HG03280 (cell line): Measurements from ENCODE around the gene P2RY2.

Source experiments
- ATAC-seq: cut with Tn5 transposase; IDR thresholded peaks from one replicate; pipeline ENCODE4 v1.9.1; 2021; ENCODE audit warnings: mild to moderate bottlenecking, moderate library complexity; ENCODE audit not compliant: unreplicated experiment

Gene P2RY2

DNA sequence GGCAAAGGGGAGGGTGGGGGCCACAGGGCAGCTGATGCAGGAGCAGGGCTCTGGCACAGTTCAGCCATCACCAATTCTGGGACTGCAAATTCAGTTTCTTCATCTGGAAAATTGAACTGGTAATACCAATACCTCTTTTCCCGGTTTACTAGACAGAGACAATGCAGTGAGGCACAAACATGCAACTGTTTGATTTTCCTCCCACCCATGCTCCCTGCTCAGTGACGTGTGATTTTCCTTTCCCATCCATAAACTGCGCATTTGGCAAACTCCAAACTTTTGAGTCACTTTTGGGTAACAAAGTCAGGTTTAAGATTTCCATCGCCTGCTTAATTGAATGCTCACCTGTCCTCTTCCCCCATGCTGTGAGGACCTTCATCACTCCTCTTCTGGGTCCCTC lies 23.2 kb downstream of the P2RY2 start:
- no peak for ATAC-seq

DNA sequence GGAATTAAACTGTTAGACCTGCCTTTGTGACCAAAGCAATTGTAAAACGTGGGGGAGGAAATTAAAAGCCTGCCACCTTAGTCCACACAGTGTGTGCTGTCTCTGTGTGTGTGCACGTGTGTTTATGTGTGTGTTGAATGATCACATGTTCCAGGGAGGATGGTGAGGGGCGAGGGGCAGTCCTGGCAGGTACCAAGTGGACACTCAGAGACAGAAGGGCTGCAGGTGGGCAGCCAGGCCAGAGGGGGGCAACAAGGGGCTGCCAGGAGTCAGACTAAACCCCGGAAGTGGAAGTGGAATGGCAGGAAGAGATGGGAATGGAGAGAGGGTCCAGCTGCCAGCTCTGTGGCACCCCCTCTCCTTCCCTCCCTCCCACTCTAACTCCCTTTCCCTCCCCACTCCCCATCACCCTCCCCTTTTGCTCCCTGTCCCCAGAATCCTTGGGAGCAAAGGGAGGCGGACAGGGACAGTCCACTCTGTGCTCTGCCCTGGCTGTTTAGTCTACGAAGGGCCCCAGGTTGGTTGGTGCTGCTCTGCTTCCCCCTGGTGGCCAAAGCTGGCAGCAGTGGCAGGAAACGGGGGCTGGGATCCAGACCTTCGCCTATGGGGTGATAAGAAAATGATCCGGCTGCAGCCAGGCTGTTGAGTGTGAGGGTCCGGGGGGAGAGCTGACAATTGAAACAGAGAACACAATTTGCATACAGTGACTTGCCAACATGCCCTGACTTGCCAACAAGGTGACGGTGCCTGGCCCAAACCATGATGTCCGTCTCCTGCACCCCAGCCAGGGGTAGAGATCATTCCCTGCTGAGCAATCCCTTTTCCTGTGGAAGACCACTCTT lies 24.4 kb downstream of the P2RY2 start:
- ATAC-seq: no peak

DNA sequence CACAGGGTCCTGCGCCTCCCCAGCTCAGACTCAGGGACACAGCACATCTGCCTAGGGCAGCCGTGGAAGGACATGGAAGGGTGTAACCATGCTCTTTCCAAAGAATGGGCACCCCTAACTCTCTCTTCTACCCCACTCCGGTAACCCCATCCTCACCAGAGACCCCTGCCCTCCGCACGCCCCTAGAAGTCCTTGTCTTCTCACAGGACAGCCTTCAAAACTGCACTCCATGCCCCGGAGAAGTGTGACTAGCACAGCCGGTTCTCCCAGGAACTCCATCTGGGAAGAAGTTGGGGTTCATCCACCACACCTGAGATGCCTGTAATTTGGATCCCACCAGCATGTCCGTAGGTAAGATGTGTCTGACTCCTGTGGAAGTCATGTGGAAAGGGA lies 25.0 kb downstream of the P2RY2 start:
- no peak for ATAC-seq

DNA sequence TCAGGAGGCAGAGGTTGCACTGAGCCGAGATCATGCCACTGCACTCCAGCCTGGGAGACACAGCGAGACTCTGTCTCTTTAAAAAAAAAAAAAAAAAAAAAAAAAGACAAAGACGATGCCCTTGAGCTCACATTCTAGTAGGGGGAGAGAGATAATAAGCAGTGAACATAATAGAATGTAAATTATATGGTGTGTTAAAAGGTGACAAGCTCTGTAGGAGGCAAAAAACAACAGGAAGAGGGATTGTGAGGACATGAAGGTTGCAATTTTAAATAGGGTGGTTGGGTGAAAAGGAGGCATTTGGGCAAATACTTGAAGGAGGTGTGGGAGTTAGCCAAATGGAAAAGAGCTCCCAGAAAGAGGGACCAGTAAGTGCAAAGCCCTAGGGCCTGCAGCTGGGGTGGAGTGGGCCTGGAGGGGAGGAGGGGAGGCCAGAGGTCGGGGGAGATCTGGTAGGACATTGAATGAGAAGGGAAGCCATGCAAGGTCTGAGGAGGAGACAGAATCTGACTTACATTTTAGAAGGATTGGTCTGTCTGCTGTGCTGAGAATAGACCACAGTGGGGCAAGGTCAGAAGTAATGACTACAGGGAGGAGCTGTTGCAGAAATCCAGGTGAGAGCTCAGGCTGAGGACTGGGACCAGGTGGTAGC lies 26.6 kb downstream of the P2RY2 start:
- ATAC-seq: no peak

DNA sequence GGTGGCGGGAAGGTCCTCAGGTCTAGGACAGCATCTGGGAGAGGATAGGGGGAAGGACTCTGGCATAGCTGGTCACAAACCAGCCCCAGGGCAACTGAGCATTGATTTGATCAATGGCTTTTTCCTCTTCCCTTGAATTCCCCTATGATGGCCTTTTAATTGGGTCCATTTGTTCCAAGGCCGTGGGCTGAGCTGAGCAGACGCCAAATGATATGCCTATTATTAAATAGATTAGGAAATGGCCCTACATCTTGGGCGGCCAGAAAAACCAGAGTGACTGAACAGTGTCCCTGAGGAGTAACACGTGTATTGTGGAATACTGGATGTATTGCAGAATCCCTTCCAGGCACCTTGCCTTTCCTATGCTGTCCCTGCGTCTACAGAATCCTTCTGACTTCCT lies 27.4 kb downstream of the P2RY2 start:
- ATAC-seq: no peak

DNA sequence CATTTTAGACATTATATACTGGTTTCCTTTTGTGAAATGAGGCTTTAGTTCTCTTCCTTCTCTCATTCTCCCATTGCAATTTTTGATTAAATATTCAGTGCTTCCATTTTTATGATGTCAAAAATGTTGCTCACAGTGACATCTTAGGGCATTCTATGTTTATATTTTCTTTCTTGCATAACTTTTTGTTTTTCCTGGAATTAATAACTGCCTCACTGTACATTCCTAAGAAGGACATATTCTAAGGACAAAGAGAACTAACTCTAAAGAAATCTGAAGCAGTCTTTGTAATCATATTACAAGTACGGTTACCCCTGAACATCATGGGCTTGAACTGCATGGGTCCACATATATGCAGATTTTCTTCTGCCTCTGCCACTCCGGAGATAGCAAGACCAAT lies 28.2 kb downstream of the P2RY2 start:
- ATAC-seq: no peak

DNA sequence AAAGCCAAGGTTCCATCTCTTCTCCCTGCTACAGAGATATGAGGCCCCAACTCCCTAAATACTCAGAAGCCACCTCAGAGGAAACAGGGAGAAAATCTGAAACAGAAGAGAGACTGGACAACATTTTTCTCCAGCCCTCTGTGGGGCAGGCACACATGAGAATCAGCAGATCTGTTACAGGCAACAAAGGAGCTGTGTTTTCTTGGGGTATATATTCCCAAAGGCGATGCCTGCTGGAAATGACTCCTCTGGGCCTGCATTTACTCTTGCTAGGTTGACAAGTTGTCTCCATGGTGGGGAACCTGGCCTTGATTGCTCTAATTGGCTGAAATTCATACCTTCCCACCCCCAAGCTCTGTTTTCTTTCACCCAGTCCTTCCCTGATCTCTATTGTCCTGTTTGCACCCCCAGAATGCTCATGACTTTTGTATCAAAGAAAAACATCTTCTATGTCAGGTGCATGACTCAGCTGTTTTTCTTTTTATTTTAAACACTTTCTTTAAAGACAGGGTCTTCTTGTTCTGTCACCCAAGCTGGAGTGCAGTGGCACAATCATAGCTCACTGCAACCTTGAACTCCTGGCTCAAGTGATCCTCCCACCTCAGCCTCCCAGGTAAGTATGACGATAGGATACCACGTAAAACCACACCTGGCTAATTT lies 30.6 kb downstream of the P2RY2 start:
- no peak for ATAC-seq

DNA sequence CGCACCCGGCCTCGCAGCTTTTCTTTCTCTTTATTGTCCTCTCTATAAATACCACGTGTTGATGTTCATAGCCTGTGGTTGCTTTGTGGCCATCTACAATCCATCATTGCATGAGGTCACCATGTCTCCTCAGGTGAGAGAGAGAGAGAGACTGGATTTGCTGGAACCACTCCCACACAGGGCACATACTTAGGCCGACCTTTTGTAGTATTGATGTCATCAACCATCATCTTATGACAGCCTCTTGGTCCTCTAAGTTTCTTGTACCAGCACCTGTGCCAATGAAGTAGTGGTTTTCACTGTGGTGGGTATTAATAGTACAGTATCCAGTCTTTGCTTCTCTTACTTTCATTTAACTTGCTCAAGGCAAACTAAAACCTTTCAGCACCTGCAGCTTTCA lies 31.2 kb downstream of the P2RY2 start:
- ATAC-seq: peak; percentile 71

DNA sequence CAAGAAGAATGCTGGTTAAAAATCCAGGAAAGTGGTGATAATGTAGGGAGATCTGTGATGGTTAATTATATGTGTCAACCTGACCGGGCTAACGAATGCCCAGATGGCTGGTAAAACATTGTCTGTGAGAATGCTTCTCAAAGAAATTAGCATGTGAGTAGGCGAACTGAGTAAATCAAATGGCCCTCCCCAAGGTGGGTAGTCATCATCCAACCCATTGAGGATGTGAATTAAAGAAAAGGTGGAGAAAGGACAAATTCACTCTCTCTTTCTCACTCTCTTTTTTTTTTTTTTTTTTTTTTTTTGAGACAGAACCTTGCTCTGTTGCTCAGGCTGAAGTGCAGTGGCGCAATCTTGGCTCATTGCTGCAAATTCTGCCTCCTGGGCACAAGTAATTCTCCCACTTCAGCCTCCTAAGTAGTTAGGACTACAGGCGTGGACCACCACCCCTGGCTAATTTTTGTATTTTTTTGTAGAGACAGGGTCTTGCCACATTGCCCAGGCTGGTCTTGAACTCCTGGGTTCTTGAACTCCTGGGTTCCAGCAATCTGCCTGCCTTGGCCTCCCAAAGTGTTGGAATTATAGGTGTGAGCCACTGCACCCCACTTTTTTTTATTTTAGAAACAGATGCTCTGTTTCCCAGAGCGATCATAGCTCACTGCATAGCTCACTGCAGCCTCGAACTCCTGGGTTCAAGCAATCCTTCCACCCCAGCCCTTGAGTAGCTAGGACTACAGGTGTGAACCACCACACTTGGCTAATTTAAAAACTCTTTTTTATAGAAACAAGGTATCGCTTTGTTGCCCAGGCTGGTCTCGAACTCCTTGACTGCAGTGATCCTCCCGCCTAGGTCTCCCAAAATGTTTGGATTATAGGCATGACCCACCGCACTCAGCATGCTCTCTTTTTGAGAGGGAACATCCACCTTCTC lies 32.0 kb downstream of the P2RY2 start:
- ATAC-seq: peak; percentile 15

DNA sequence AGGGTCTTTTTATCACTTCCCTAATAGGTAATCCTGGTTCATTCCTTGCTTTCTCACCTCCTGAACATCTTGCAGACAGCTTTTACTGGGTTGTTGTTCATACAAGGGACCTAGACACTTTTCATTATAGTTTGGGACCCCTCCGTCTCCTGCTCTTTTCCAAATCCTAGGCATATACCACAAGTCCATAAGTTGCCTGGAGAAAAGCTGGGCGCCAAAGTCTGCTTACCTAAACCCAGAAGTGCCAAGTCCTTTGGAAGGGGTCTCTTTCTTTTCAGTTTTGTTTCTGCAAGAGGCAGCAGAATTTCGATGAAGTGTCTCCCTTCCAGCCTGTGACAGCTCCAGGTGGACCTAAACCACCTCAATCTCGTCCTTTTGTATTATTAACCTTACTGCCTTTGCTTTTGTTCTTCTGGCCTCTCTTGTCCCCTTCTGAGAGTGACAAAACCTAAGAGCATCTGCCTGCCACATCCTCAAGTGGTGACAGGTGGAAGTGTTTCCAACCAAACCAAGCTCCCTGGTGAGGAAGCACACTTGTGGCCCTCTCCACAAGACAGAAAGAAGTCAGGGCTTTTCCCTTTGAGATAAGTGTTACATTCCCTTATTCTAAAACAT lies 34.6 kb downstream of the P2RY2 start:
- ATAC-seq: no peak

DNA sequence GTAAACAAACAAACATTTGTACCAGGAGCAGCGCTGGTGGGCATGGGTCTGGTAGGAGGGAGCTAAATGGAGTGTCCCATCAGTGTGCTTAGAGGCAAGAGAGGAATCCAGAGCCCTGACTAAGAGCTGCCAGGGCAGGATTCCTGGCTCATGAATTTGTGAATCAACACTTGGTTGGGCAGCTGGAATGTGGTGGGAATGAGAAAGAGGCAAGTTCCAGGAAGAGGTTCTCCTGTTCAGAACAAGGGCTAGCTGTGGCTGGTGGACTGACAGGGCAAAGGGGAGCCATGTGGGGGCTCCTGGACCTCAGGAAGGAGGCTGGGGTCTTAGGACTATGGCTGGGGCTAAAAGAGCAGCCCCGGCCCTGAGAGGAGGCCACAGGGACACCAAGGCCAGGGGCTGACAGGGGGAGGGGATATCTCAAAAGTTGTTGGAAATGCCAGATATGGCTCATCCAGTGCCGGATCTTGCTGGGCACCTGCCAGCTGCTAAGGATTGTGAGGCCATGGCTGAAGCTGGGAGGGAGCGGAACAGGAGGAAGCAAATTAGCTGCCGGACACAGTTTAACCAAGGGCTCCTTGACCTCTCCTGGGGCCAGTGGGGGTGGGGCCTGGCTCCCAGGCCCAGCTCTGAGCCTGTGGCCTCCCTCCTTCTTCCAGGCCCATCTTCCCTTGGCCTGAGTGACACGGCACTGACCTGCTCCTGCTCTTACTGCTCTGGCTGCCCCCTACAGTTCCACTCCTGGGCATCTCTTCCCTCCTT lies 39.4 kb downstream of the P2RY2 start:
- no peak for ATAC-seq

DNA sequence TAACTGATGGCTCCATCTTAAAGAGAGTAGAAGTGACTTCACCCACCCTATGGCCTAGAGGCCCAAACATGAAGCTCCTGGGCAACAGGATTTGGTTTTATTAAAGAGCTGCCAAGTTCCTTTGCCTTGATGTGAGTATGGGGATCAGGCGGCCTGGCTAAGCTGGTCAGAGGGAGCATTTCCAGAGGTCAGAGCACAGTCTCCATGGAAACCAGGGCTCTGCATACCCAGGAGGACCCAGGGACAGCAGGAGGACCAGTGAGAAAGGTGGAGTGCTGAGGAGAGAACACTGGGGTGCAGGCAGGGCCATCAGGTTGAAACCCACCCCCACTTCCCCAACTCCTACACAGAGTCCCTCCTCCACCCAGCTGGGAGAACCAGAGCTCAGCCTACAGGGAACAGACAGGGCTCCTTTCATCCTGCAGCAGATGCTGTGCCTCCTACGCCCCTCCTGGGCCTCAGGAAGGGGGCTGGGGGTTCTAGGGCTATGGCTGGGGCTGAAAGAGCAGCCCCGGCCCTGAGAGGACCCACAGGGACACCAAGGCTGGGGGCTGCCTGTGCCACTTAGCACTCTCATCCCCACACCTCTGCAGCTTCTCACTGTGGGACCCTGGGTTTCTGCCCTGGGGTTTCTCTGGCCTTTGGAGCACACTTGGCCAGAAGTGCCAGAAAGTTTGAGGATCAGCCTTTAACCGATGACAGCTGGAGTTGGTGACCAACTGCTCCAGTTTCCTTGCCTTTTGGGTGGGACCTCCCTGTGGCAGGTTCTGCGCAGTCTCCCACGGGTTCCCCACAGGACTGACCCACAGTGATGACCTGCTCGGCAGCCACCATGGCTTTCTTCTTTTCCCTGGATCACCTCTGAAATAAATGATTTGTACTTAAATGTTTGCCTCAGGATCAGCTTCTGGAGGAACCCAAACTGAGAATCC lies 40.3 kb downstream of the P2RY2 start:
- no peak for ATAC-seq

DNA sequence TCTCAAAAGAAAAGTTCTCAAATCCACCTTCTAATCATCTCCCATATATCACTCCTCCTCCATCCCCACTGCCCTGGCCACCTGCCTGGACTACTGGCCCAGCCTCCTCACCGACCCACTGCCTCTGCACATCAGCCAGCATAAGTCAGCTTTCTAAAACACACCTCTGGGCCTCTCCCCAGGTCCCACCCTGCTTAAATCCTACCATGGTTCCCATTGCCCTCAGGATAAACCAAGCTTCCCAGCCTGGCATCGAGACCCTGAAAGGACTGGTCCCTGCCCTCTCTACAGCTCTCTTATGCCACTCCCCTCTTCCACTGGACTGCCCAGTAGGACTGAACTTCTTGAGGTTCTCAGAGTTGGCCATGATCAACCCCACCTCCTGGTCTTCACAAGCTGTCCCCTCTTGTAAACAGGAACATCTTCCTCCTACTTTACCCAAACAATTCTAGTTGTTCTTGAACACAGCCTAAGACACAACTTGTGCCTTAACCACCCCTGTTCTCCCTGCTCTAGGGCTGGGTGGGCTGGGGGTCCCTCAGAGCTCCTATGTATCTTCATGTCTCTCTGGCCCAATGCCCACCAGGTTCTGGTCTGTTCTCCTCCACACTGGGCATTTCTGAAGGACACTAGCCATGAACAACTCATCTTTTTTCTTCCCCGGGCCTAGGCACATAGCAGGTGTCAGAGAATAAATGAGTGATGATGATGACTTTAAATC lies 41.5 kb downstream of the P2RY2 start:
- ATAC-seq: no peak

DNA sequence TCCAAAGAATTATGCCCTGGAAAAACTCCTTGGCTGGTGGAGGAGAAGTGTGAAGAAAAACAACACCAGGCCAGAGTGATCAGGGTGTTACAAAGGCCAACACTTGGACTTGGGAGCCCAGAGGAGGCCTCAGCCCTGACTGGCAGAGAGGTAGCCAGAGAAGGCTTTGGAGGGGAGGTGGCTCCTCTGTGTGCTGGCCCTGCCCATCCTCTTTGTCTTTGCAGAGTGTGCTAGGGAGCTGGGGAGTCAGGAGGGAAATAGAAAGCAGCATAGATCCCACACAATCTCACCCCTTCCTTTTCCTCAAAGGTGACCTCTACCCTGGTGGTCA lies 42.0 kb downstream of the P2RY2 start:
- no peak for ATAC-seq

DNA sequence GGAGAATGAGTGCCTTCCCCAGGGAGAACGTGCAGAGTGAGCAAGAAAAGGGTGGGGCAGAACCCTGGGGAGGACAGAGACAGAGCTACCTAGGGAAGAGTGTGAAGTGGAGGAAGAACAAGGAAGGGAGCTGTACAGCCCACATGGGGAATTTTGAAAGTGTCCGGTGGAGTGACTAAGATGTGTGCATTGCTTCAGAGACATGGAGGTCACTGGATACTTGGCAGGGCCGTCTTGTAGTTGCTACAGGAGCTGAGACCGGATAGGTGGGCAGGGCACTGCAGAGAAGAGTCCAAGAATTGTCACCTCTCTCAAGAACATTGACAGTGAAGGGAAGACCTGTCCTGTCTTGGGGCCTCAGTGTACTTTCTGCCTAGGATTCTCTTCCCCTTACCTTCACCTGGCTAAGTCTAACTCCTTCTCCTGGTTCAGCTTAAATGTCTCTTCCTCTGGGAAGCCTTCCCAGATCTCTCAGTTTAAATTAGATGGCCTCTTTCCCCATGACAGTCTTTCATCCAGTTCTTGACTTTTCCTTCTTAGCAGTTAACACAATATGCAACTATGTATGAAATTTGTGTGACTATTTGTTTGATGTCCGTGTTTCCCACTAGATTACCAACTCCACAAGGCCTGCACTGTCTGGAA lies 44.9 kb downstream of the P2RY2 start:
- no peak for ATAC-seq

DNA sequence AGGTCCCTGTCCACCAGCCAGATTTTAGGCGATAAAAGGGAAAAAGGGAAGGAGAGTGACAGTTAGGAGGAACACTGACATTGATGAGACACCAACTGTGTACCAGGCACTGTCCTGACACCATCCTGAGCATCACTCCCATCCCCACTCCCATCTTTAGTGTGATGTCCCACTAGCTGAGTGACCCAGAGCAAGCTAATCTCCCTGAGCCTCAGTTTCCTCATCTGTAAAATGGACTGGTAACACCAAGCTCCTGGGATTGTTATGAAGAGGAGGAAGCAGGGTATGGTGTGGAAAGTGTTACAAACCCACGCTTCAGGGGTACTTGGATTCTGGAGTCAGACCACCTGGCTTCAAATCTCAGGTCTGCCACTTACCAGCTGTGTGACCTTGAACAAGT lies 45.6 kb downstream of the P2RY2 start:
- ATAC-seq: no peak

DNA sequence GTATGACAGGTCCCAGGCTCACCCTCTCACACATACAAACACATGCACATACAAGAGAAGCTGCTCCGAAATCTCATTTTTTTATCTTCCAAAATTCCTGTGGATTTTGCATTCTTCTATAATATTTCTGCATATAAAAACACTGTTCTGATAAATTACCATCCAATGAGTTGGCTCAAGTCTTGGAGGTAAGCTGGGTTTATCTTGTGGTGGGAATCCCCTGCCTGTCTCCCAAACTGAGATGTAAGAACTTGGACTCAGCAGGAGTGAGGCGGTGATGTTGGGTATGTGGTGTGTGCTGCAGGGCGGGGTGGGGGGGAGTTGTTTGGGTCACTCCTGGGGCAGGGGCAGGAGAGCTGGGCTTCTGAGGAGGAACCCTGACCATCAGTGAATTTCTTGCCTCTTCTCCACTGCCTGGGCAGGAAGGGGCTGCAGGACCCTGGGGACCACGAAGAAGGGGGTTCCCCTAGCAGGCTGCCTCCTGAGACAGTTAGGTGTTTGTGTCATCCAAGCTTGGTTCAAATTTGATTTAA lies 47.3 kb downstream of the P2RY2 start:
- ATAC-seq: no peak
